ENCODE measurements around the gene B3GNT8.

- TF ChIP-seq CTCF (IDR thresholded peaks at IDR 0.05; ENCODE audit: low read depth, low read length, missing input control) (no peak), GABPA (IDR thresholded peaks at IDR 0.05 in 1 of 2, conservative IDR thresholded peaks at IDR 0.05 in 1 of 2) (no peak), RXRA (IDR thresholded peaks at IDR 0.05) (no peak), FOXA1 (IDR thresholded peaks at IDR 0.05) (no peak), SP1 (IDR thresholded peaks at IDR 0.05) (no peak), HNF4G (IDR thresholded peaks at IDR 0.05) (no peak), JUND (IDR thresholded peaks at IDR 0.05) (no peak), RAD21 (IDR thresholded peaks at IDR 0.05) (no peak)
- TF ChIP-seq, protein P1, sequence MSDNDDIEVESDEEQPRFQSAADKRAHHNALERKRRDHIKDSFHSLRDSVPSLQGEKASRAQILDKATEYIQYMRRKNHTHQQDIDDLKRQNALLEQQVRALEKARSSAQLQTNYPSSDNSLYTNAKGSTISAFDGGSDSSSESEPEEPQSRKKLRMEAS (IDR thresholded peaks at IDR 0.05) = no peak
Observed at GRCh38 chr19:41395355-41395754, 31.8 kb downstream of the B3GNT8 start.

Data from liver (tissue), 3 donors.